Suprapubic skin (tissue), 4 donors: ENCODE measurements around the gene CYB561. TPM values are rescaled to one million over a fixed set of nuclear protein-coding genes. Genes with fewer than 3 reads are reported as not detected.
"Not testable (repeated sequence)": the region's sequence is repeated elsewhere in the genome, so short reads cannot be mapped to it uniquely, and the experiment has no call there.

Source experiments
- DNase-seq, 2 donors: peaks; one replicate each; pipeline ENCODE4 v3.0.0-alpha.2; 2019; ENCODE audit warnings: low spot score in 2 of 2
- H3K27ac ChIP-seq: fragments of 200-600 bp; sonication (generic); one replicate; pipeline ENCODE4 v1.5.1; 2019
- H3K27me3 ChIP-seq: fragments of 200-600 bp; sonication (generic); one replicate; pipeline ENCODE4 v1.5.1; 2019
- H3K36me3 ChIP-seq: fragments of 200-600 bp; sonication (generic); one replicate; pipeline ENCODE4 v1.5.1; 2019
- H3K4me1 ChIP-seq: fragments of 200-600 bp; sonication (generic); one replicate; pipeline ENCODE4 v1.5.1; 2019
- H3K4me3 ChIP-seq: fragments of 200-600 bp; sonication (generic); one replicate; pipeline ENCODE4 v1.5.1; 2019; ENCODE audit warnings: mild to moderate bottlenecking
- H3K9me3 ChIP-seq: fragments of 200-600 bp; sonication (generic); one replicate; pipeline ENCODE4 v1.5.1; 2019
- EP300 ChIP-seq: sonication (generic); formaldehyde crosslinking; IDR thresholded peaks from one replicate; pipeline ENCODE4 v1.6.1; 2017; ENCODE audit warnings: antibody characterized with exemption
- POLR2A ChIP-seq, 2 donors: fragments of 450-650 bp; IDR thresholded peaks; one replicate each; pipeline ENCODE4 v1.6.1; 2017; ENCODE audit warnings: antibody characterized with exemption in 2 of 2, mild to moderate bottlenecking in 2 of 2, moderate library complexity in 2 of 2
- POLR2AphosphoS5 ChIP-seq, 3 donors: sonication (generic); formaldehyde crosslinking; IDR thresholded peaks; one replicate each; pipeline ENCODE4 v1.6.1; 2017; ENCODE audit warnings: antibody characterized with exemption in 3 of 3
- WGBS: methylation state at CpG from one replicate; pipeline ENCODE4 v1.1.5; 2018; 5-methylcytosine and 5-hydroxymethylcytosine counted together
- total RNA-seq, 4 donors: library from RNA; depleted of rRNA; stranded (reverse); fragments of >200 nt; gene quantifications; one replicate each; pipeline ENCODE4 v1.1.0, GENCODE V29; 2016
- TF ChIP-seq, protein P1 (sequence below), 2 donors: fragments of 200-600 bp in 1 of 2; fragments of 450-650 bp in 1 of 2; sonication (generic) in 1 of 2; IDR thresholded peaks; one replicate each; pipeline ENCODE4 v1.5.1; 2016 to 2019; ENCODE audit warnings: antibody characterized with exemption in 2 of 2, mild to moderate bottlenecking in 1 of 2, moderate library complexity in 1 of 2

The CYB561 gene
- total RNA-seq, 4 donors from 2014 or later: 36.9 to 87.9 (median 56.4) TPM

DNA sequence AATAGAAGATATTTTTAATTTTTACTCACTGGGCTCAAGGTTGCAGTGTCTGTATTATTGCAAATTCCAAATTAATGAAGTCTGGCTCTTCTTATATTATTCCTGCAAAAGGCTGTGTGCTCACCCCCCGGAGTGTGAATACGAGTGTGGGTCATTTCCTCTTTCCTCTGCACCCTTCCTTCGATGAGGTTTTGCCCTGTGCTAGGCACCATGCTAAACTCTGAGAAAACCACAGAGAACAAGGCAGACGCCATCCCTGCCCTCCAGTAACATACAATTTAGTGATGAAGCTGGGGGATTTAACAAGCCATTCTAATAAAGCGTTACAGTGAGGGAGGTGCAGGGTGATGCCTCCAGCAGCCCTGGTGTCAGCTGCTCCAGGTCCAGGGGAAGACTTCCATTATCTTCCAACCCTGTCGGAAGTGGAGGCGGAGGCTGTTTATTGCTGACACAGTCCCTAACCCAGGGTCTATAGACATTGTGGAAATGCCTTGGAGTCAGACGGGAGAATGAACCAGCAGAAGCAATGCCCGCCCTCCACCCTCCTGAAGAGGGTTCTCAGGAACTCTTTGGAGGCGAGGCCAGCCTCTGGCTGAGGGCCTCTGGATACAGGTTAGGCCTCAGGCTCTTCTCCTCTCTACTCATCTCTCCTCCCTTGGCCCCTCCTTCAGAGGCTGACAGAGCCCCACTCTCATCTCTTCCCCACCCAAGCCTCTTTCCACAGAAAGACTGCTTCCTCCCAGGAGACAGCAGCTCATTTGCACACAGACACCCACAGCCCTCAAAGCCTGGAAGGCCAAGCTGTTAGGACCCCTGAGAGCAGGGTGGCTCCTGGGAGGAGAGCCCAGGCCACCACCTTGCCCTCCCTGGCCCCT is 28.7 kb upstream of the CYB561 start:
- no peaks in the 10 kb centered on the region for H3K36me3 ChIP-seq
- no peak for DNase-seq
- WGBS: 78% methylated on average over 5 of the region's 10 CpGs
- no peak overlapping the region for H3K4me3 ChIP-seq
- peaks cover 33% of the 10 kb centered on the region for H3K4me1 ChIP-seq
- H3K9me3 ChIP-seq: no peaks in the 10 kb centered on the region
- H3K27ac ChIP-seq: no peak overlapping the region
- H3K27me3 ChIP-seq: peaks cover 22% of the 10 kb centered on the region
- TF ChIP-seq, protein P1, sequence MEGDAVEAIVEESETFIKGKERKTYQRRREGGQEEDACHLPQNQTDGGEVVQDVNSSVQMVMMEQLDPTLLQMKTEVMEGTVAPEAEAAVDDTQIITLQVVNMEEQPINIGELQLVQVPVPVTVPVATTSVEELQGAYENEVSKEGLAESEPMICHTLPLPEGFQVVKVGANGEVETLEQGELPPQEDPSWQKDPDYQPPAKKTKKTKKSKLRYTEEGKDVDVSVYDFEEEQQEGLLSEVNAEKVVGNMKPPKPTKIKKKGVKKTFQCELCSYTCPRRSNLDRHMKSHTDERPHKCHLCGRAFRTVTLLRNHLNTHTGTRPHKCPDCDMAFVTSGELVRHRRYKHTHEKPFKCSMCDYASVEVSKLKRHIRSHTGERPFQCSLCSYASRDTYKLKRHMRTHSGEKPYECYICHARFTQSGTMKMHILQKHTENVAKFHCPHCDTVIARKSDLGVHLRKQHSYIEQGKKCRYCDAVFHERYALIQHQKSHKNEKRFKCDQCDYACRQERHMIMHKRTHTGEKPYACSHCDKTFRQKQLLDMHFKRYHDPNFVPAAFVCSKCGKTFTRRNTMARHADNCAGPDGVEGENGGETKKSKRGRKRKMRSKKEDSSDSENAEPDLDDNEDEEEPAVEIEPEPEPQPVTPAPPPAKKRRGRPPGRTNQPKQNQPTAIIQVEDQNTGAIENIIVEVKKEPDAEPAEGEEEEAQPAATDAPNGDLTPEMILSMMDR (IDR thresholded peaks at IDR 0.05): no peak
- TF ChIP-seq POLR2AphosphoS5 (IDR thresholded peaks at IDR 0.05) (no peak), POLR2A (IDR thresholded peaks at IDR 0.05) (no peak), EP300 (no peak)

DNA sequence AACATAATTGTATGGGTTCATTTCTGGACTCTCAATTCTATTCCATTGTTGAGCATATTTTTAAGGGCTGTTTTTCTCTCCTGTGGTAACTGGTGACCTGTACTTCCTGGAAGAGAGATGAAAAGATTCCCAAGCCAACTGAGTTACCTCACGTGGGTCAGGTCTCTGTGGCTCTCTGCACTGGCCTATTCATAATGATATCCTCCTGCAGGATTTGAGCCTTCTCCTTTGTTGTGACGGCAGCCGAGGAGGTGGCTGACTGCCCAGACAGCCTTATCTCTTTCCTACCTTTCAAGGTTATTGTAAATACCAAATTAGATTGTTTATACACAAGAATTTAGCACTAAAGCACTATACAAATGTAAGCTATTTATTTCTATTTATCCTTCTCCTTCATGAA is 28.1 kb upstream of the CYB561 start:
- TF ChIP-seq EP300: no peak
- TF ChIP-seq POLR2AphosphoS5 (IDR thresholded peaks at IDR 0.05): no peak
- Histone ChIP-seq H3K9me3 (no peaks in the 10 kb centered on the region), H3K4me3 (no peak overlapping the region), H3K27me3 (peaks cover 22% of the 10 kb centered on the region), H3K36me3 (no peaks in the 10 kb centered on the region), H3K27ac (no peak overlapping the region), H3K4me1 (peaks cover 33% of the 10 kb centered on the region)
- no peak for DNase-seq
- 35% methylated on average over 3 of the region's 3 CpGs for WGBS

DNA sequence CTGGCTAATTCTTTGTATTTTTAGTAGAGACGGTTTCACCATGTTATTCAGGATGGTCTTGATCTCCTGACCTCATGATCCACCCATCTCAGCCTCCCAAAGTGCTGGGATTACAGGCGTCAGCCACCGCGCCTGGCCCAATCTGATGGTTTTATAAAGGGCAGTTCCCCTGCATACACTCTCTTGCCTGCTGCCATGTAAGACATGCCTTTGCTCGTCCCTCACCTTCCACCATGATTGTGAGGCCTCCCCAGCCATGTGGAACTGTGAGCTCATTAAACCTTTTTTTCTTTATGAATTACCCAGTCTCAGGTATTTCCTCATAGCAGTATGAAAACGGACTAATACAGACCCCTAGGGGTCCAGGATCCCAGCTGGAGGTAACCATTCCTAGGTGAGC is 22.0 kb upstream of the CYB561 start:
- WGBS: 90% methylated on average over 6 of the region's 6 CpGs
- H3K9me3 ChIP-seq, H3K4me3 ChIP-seq, H3K4me1 ChIP-seq, H3K36me3 ChIP-seq, DNase-seq, H3K27ac ChIP-seq, H3K27me3 ChIP-seq: not testable (repeated sequence)

DNA sequence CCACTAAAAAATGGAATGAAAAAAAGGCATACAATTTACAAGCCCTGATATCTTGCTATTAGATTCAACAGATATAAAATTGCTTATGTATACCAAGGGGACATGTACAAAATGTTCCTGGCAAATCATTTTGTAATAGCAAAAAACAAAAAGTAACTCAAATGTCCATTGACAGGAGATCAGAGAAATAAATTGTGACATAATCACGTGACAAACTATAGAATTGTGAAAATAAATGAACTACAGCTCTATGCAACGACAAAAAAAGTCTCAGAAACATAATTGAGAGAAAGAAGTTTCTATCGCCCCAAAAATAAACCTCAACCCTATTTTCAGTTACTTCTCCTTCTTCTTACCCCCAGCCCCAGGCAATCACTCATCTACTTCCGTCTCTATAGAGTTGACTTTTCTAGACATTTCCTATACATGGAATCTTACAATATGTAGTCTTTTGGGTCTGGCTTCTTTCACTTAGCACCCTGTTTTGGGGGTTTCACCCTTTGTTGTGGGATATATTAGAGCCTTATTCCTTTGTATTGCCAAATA is 18.7 kb upstream of the CYB561 start:
- WGBS: 74% methylated on average over 4 of the region's 4 CpGs
- H3K27me3 ChIP-seq: no peaks in the 10 kb centered on the region
- TF ChIP-seq POLR2AphosphoS5 (IDR thresholded peaks at IDR 0.05) (no peak), EP300 (no peak), POLR2A (IDR thresholded peaks at IDR 0.05) (no peak)
- TF ChIP-seq, protein P1 (IDR thresholded peaks at IDR 0.05): no peak
- no peak for DNase-seq
- H3K27ac ChIP-seq: no peak overlapping the region
- H3K4me3 ChIP-seq: no peak overlapping the region
- H3K4me1 ChIP-seq: peaks cover 12% of the 10 kb centered on the region
- H3K36me3 ChIP-seq: no peaks in the 10 kb centered on the region
- H3K9me3 ChIP-seq: no peaks in the 10 kb centered on the region

DNA sequence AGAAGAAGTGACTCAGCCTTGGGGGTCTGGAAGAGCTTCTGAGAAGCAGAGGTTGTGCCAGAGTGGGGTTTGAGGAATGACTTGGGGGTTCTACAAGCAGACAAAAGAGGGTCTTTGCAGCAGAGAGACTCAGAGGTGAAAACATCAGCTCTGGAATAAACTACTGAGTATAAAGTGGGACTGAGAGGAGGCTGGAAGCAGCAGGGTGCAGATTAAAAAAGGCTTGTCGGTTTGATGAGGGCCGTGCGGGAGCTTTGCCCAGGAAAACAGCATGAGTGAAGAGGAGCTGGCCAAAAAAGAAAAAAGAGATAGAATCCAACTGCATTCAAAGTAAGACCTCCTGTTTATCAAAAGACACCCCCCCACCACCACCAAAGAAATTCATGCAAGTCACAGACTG is 17.7 kb upstream of the CYB561 start:
- H3K4me1 ChIP-seq: peaks cover 12% of the 10 kb centered on the region
- TF ChIP-seq EP300 (no peak), POLR2AphosphoS5 (IDR thresholded peaks at IDR 0.05) (no peak), POLR2A (IDR thresholded peaks at IDR 0.05) (no peak)
- TF ChIP-seq, protein P1 (IDR thresholded peaks at IDR 0.05): no peak
- DNase-seq: no peak
- H3K27me3 ChIP-seq: no peaks in the 10 kb centered on the region
- H3K9me3 ChIP-seq: no peaks in the 10 kb centered on the region
- H3K27ac ChIP-seq: no peak overlapping the region
- no peak overlapping the region for H3K4me3 ChIP-seq
- H3K36me3 ChIP-seq: no peaks in the 10 kb centered on the region
- 71% methylated on average over 3 of the region's 3 CpGs for WGBS

DNA sequence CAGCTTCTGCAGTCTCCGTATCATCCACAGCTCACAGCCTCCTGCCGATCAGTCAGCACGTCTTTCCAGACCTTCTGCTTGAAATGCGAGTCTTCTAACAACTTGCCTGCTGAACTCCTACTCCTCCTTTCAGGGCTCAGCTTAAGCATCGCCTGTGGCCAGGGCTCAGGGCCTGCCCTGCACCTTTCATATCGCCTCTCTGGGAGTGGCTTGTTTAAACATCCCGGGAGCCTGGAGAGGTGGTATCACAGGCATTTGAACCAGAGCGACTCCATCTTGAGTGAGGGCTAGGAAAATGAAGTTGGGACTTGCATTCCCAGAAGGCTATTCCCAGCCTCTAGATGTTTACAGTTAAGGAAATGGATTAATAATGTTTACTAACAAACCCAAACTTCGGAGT is 13.9 kb upstream of the CYB561 start:
- DNase-seq: no peak
- Histone ChIP-seq H3K9me3 (no peaks in the 10 kb centered on the region), H3K36me3 (no peaks in the 10 kb centered on the region), H3K4me1 (peaks cover 12% of the 10 kb centered on the region), H3K27ac (peak overlapping the region; percentile 75), H3K4me3 (no peak overlapping the region), H3K27me3 (no peaks in the 10 kb centered on the region)
- whole genome bisulfite sequencing: 74% methylated on average over 9 of the region's 9 CpGs
- TF ChIP-seq, protein P1 (IDR thresholded peaks at IDR 0.05): no peak
- TF ChIP-seq POLR2A (IDR thresholded peaks at IDR 0.05) (no peak), EP300 (no peak), POLR2AphosphoS5 (IDR thresholded peaks at IDR 0.05) (no peak)
